Measurements from ENCODE around the gene SNED1. TPM values are rescaled to one million over a fixed set of nuclear protein-coding genes. Genes with fewer than 3 reads are reported as not detected.
A peak's percentile ranks its signal among the peaks of the same experiment; 100 is the strongest.

The SNED1 gene
- total RNA-seq, 2 donors from 2014 or later: 12.2 to 31.9 TPM

- intact Hi-C loops (cut with DNase I): no loop called here
- ATAC-seq (no peak), DNase-seq (no peak)
Observed at GRCh38 chr2:240959214-240959940, 39.0 kb upstream of the SNED1 start.

DNA sequence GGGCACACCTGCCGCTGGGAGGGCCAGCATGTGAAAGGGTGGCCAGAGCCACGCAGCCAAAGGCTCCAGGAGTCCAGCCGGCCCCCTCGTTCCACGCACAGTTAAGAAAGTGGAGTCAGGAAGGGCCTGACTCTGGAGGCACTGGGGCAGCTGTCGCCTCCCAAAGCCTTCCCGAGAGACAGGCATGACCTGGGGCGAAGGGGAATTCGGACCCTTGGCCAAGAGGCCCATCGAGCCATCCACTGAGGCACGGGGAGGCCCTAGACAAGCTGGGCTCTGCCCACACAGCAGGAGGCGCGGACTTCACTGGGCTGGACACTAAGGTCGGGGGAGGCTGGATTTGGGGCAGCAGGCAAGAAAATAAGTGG, 38.5 kb upstream of the SNED1 start:
- intact Hi-C loops (cut with DNase I): no loop called here
- DNase-seq (no peak), ATAC-seq (no peak)

DNA sequence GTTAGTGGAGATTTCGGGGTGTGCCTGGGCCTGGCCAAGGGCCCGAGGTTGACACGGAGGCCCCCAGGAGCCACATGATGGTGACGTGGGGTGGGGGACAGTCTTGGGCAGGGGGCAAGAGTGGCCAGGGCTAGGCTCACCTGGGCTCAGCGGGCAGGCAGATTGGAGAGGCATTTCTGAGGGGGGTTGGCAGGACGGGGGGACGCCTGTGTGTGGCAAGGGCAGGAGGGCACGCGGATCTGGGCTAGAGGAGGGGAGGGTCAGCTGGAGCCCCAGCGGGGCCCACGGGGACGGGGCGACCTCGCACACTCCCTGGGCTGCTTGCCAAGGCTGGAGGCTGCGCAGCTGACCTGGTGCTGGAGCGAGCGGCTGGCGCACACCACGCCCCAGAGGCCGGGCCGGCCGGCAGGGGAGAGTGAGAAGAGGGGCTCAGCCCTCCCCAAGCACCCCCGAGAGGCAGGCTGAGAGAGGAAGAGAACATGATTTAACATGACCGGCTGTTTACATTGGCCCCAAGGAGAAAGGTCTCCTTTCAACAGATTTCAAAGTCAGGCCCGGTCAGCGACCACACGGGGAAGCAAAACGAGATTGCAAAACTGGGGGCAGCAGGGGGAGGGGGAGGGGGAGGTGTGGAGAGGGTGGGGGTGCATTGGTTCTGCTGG, 38.0 kb upstream of the SNED1 start:
- DNase-seq: peak; percentile 70

DNA sequence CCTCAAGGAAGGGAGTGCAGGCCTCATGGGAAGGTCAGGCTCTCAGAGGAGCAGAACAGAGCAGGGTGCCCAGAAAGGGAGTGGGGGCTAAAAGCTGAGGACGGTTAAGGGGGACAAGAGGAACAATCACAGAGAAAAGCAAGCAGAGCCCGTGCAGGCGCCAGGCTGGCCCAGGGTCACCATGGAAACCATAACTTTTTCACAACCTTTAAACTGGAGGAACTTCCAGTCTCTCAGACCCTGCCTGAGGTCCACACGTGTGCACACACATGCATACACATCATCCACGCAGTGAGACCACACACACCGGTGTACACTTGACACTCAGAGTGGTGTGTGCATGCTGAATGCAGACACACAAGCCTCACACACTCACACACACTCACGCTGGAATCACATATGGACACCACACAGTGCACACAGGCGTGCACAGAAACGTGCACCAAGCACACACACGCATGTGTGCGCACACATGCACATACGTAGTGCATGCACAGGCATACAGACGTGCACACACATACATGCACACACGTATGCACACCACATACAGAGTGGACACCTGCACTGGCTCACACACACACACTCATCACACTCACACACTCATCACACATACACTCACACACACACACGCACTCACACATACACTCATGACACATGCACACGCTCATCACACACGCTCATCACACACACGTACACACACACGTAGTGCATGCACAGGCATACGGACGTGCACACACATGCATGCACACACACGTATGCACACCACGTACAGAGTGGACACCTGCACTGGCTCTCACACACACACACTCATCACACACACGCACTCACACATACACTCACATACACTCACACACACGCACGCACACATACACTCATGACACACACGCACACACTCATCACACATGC, 37.2 kb upstream of the SNED1 start:
- DNase-seq (no peak), ATAC-seq (peak in 1 of 2 donors; percentile 4)
- intact Hi-C loops (cut with DNase I): no loop called here

More for the DNA sequence above, 38.0 kb upstream of the SNED1 start:
- ATAC-seq: peak; percentile 37 to 61
- intact Hi-C loops (cut with DNase I): no loop called here

GRCh38 chr2:240961910-240962299, 36.5 kb upstream of the SNED1 start:
- intact Hi-C loops (cut with DNase I): no loop called here
- ATAC-seq (no peak), DNase-seq (no peak)

GRCh38 chr2:240962300-240963064, 35.9 kb upstream of the SNED1 start:
- intact Hi-C loops (cut with DNase I): no loop called here
- ATAC-seq (peak in 1 of 2 donors; percentile 49), DNase-seq (no peak)

- intact Hi-C loops (cut with DNase I): no loop called here
- no peak for ATAC-seq
- DNase-seq: no peak
Observed at GRCh38 chr2:240963065-240963867, 35.2 kb upstream of the SNED1 start.

DNA sequence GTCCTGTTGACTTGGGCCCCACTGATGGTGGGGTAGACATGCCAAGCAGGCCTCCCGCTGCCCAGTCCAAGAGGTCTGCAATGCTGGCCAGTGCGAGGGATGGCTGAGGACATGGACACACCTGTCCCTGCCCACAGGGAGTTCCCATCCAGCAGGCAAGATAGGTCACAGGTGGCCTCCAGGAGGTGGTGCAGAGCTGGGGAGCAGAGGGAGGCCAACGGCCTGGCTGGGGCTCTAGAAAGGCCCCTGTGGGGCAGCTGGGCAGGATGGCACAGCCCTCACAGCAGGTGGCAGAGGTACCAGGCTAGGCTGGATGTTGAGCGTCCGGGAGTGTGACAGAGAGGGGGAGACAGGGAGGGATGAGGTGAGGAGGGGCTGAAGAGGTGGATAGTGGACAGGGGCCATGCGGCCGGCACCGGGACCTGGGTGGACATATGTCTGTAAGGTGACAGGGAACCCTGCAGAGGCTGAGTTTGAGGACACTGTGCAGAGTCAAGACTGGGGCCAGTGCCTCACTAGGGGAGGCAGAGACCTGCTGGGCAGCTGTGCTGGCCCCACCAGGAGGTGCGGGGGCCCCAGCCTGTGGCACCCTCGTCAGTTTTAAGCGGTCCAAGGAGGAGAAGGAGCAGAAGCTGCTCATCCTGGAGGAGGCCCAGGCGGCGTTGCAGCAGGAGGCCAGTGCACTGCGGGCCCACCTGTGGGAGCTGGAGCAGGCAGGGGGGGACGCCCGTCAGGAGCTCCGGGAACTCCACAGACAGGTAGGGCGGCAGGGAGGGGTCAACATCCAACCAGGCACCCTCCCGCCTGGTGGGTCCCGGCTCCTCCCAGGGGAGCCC, 34.3 kb upstream of the SNED1 start:
- intact Hi-C loops (cut with DNase I): no loop called here
- ATAC-seq: no peak

GRCh38 chr2:240964704-240965295, 33.6 kb upstream of the SNED1 start:
- DNase-seq: no peak
- intact Hi-C loops (cut with DNase I): no loop called here

More for the DNA sequence above, 34.3 kb upstream of the SNED1 start:
- DNase-seq: no peak

GRCh38 chr2:240965296-240965904, 33.0 kb upstream of the SNED1 start:
- intact Hi-C loops (cut with DNase I): no loop called here
- no peak for DNase-seq
- no peak for ATAC-seq

More at GRCh38 chr2:240964704-240965295, 33.6 kb upstream of the SNED1 start:
- ATAC-seq: no peak

GRCh38 chr2:240965905-240966456, 32.4 kb upstream of the SNED1 start:
- DNase-seq (no peak), ATAC-seq (no peak)
- intact Hi-C loops (cut with DNase I): no loop called here

DNA sequence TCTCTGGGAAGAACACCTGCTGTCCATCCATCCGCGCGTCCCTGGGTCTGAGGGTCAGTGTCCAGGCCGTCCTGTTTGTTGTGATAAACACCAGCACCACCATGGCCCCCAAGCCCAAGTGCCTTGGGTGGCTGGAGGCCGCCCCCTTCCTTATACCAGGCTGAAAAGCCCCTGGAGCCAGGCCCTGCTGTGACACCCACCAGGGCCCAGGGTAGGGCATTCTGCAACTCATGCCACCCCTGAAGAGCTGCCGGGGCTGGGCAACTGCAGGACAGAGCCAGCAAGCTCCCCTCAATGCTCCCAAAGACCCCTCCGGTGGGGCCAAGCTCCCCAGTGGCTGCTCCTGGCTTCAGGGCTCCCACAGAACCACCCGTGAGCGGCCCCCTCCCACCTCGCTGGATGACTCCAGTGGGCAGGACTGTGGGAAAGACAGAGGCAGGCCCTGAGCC, 31.9 kb upstream of the SNED1 start:
- intact Hi-C loops (cut with DNase I): no loop called here
- ATAC-seq (no peak), DNase-seq (no peak)

DNA sequence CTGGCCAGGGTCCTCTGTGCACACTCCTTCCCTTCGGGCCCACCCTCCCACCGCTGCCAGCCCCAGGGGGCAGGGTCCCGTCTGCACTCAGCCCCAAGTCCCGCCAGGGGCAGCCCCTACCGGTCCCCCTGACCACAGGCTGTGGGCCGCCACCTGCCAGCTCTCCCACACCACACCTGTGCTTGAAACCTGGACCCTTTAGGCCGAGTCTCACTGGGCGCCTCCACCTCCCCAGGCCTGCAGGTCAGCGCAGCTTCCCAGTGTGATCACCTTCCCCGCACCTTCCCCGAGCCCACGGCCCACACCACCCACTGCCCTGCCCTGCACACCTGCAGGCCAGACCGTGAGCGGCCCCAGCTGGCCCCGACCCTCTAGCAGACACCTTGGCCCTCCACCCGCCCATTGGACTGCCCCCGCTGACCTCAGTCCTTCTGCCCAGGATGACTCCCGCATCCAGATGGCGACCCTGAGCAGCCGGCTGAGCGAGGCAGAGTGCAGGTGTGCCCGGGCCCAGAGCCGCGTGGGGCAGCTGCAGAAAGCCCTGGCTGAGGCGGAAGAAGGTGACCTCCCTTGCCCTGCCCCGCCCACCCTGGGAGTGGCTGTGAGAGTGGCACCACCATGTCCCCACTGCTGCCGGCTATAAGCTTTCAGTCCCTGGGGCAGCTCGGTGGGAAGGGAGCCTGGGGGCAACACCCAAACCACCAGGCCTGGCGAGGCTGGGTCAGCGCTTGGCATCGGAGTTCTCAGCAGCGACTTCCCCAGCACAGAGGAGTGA, 31.3 kb upstream of the SNED1 start:
- intact Hi-C loops (cut with DNase I): no loop called here
- DNase-seq (no peak), ATAC-seq (no peak)

DNA sequence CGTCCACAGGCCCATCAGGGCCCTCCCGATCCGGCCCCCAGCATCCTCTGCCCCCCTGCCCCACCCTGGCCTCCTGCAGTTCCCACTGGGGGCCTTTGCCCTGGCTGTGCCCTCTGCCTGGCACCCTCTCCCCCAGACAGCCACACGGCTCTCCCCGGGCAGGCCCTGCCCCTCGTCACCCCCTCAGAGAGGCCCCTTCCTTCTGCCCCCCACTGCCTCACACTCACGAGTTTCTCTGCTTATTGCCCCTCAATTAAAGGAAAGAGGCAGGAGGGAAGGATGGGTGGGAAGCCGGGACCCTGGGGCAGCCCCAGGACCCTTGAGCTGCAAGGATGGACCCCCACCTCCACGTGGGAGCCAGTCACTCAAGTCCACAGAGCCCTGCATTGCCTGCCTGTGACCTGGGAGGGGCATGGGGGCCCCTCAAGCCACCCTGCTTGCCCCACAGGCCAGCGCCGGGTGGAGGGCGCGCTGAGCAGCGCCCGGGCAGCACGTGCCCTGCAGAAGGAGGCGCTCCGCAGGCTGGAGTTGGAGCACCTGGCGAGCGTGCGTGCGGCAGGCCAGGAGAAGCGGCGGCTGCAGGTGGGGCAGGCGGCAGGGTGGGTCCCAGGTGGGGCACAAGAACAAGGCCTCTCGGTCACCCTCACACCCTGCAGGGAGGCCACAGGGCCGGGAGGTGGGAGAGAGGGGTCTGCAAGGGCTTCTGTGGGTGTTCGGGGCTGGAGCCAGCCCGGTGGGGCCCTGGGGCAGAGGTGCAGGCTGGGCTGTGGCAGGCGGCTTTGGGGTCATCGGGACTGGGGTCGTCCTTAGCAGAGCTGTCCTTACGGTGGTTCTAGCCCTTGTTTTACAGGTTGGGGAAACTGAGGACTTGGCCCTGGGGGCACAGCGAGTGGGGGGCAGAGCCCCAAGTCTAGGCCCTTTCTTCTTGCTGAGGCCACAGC, 30.5 kb upstream of the SNED1 start:
- intact Hi-C loops (cut with DNase I): no loop called here
- DNase-seq (no peak), ATAC-seq (no peak)
